Fibroblast of skin of left quadriceps (primary cell): ENCODE data around the gene CNTRL.
"Not testable (repeated sequence)": the region's sequence is repeated elsewhere in the genome, so short reads cannot be mapped to it uniquely, and the experiment has no call there.

Source experiments
- DNase-seq, 2 experiments: peaks; one replicate each; pipeline ENCODE4 v3.0.0-alpha.2; 2013; ENCODE audit warnings: low read depth in 2 of 2

Gene CNTRL

GRCh38 chr9:121133104-121133816 is 58.5 kb downstream of the CNTRL start:
- DNase-seq = no peak

- no peak for DNase-seq
Measured at GRCh38 chr9:121135642-121136041, 60.9 kb downstream of the CNTRL start.

- no peak for DNase-seq
Measured at GRCh38 chr9:121138561-121138960, 63.8 kb downstream of the CNTRL start.

- no peak for DNase-seq
Measured at GRCh38 chr9:121138973-121139372, 64.2 kb downstream of the CNTRL start.

GRCh38 chr9:121140162-121140561 is 65.4 kb downstream of the CNTRL start:
- no peak for DNase-seq

- no peak for DNase-seq
Measured at GRCh38 chr9:121141306-121141705, 66.6 kb downstream of the CNTRL start.

- DNase-seq = peak in 1 of 2 experiments; percentile 8
Measured at GRCh38 chr9:121141706-121142105, 67.0 kb downstream of the CNTRL start.

- DNase-seq = no peak
Measured at GRCh38 chr9:121143771-121144170, 69.0 kb downstream of the CNTRL start.

GRCh38 chr9:121144482-121144881 is 69.7 kb downstream of the CNTRL start:
- no peak for DNase-seq

GRCh38 chr9:121150188-121150587 is 75.4 kb downstream of the CNTRL start:
- no peak for DNase-seq

GRCh38 chr9:121153642-121154041 is 78.9 kb downstream of the CNTRL start:
- DNase-seq = no peak

- DNase-seq = no peak
Measured at GRCh38 chr9:121154782-121155181, 80.0 kb downstream of the CNTRL start.

- peak; percentile 86 to 87 for DNase-seq
Measured at GRCh38 chr9:121156263-121156731, 81.5 kb downstream of the CNTRL start.

GRCh38 chr9:121157939-121158338 is 83.2 kb downstream of the CNTRL start:
- DNase-seq = no peak

GRCh38 chr9:121160025-121160424 is 85.3 kb downstream of the CNTRL start:
- DNase-seq = no peak

GRCh38 chr9:121168052-121168451 is 93.3 kb downstream of the CNTRL start:
- no peak for DNase-seq

GRCh38 chr9:121169094-121169601 is 94.4 kb downstream of the CNTRL start:
- no peak for DNase-seq

- DNase-seq = no peak
Measured at GRCh38 chr9:121171236-121171635, 96.5 kb downstream of the CNTRL start.

- DNase-seq = no peak
Measured at GRCh38 chr9:121172726-121173487, 98.2 kb downstream of the CNTRL start.

GRCh38 chr9:121173501-121173900 is 98.7 kb downstream of the CNTRL start:
- DNase-seq = no peak

- no peak for DNase-seq
Measured at GRCh38 chr9:121178676-121179372, 104.1 kb downstream of the CNTRL start.

- DNase-seq = not testable (repeated sequence)
Measured at GRCh38 chr9:121179373-121179721, 104.6 kb downstream of the CNTRL start.
